GM12878 (cell line): ENCODE measurements around the gene TARBP1. TPM values are rescaled to one million over a fixed set of nuclear protein-coding genes. Genes with fewer than 3 reads are reported as not detected.

Experiments
- ATAC-seq: fragments of 200-7000 bp; cut with Tn5 transposase; 3 replicates; pipeline ENCODE4 v1.9.1; 2020; ENCODE audit warnings: mild to moderate bottlenecking, moderate library complexity
- BruUV-seq: library from RNA; stranded (reverse); fragments of 400-500 nt; replicated peaks from 2 replicates; lab custom pipeline; 2021; lab: Mats Ljungman, UMichigan
- CTCF ChIA-PET: fragments of 300-600 bp; sonication (Branson Sonifier 250); formaldehyde crosslinking; extraction: SDS; loops from one replicate; lab custom pipeline; 2021; ENCODE audit warnings: inconsistent platforms; lab: Yijun Ruan, JAX
- POLR2A ChIA-PET: fragments of 350-600 bp; formaldehyde crosslinking; extraction: SDS; loops from one replicate; lab custom pipeline; 2021; ENCODE audit warnings: inconsistent platforms; lab: Charles Lee
- RAD21 ChIA-PET: fragments of 300-600 bp; sonication (Branson Sonifier 250); formaldehyde crosslinking; loops from one replicate; lab custom pipeline; 2023; ENCODE audit warnings: antibody characterized with exemption; ENCODE audit not compliant: unreplicated experiment; lab: Charles Lee
- SMC1A ChIA-PET: fragments of 300-600 bp; sonication (Branson Sonifier 250); formaldehyde crosslinking; loops from one replicate; lab custom pipeline; 2023; ENCODE audit not compliant: unreplicated experiment, uncharacterized antibody; lab: Charles Lee
- DNase-seq: peaks from one replicate; pipeline ENCODE4 v3.0.0-alpha.2; 2011; ENCODE audit warnings: low read depth, low spot score
- FAIRE-seq: peaks from 3 replicates; lab custom pipeline; 2011; peaks lifted over from hg19 to GRCh38; lab: Jason Lieb, UNC
- H2AFZ ChIP-seq: 2 replicates; pipeline ENCODE4 v1.6.0; 2011; ENCODE audit warnings: low read depth, low read length, control low read depth; ENCODE audit not compliant: control insufficient read depth
- H3K27ac ChIP-seq: 2 replicates; pipeline ENCODE4 v1.5.1; 2011; ENCODE audit warnings: control low read depth; ENCODE audit not compliant: control insufficient read depth, insufficient read depth
- H3K27me3 ChIP-seq, 2 experiments: replicated peaks in 1 of 2; 2 replicates each; pipeline versions ENCODE4 v1.6.0 to v1.6.1; 2011; ENCODE audit warnings: low read length in 1 of 2; ENCODE audit not compliant: control insufficient read depth in 2 of 2, insufficient read depth in 2 of 2
- H3K36me3 ChIP-seq, 2 experiments: 2 replicates each; pipeline ENCODE4 v1.5.1; 2011; ENCODE audit warnings: low read length in 1 of 2; ENCODE audit not compliant: control insufficient read depth in 2 of 2, insufficient read depth in 2 of 2
- H3K4me1 ChIP-seq: 2 replicates; pipeline ENCODE4 v1.6.1; 2011; ENCODE audit warnings: mild to moderate bottlenecking, low read length, moderate library complexity, mixed read lengths; ENCODE audit not compliant: control insufficient read depth, insufficient read depth
- H3K4me2 ChIP-seq: 2 replicates; pipeline ENCODE4 v1.6.0; 2011; ENCODE audit warnings: control low read depth; ENCODE audit not compliant: control insufficient read depth, insufficient read depth
- H3K4me3 ChIP-seq: fragments of 200-600 bp; sonication (generic); 2 replicates; pipeline ENCODE4 v1.5.1; 2016
- H3K79me2 ChIP-seq: 2 replicates; pipeline ENCODE4 v1.6.0; 2011; ENCODE audit warnings: low read length; ENCODE audit not compliant: control insufficient read depth, insufficient read depth
- H3K9ac ChIP-seq: 2 replicates; pipeline ENCODE4 v1.8.0; 2011; ENCODE audit warnings: low read length, control low read depth, mixed read lengths; ENCODE audit not compliant: control insufficient read depth, insufficient read depth
- H3K9me3 ChIP-seq: replicated peaks from 3 replicates; pipeline ENCODE4 v1.5.1; 2011; ENCODE audit warnings: mild to moderate bottlenecking, low read length; ENCODE audit not compliant: control insufficient read depth, insufficient read depth
- H4K20me1 ChIP-seq: 2 replicates; pipeline ENCODE4 v1.6.0; 2011; ENCODE audit not compliant: control insufficient read depth, insufficient read depth
- BACH1 ChIP-seq: fragments of 450-650 bp; IDR thresholded peaks from 2 replicates; pipeline ENCODE4 v1.6.1; 2017; ENCODE audit warnings: mild to moderate bottlenecking, borderline replicate concordance
- BCL11A ChIP-seq: IDR thresholded peaks from 2 replicates; pipeline ENCODE4 v1.6.1; 2011; ENCODE audit warnings: low read depth, low read length
- BCL3 ChIP-seq: IDR thresholded peaks from 2 replicates; pipeline ENCODE4 v1.6.1; 2011; ENCODE audit warnings: borderline replicate concordance, low read depth, mild to moderate bottlenecking, moderate library complexity, low read length; ENCODE audit not compliant: insufficient read depth, poor library complexity, severe bottlenecking
- ESRRA ChIP-seq: IDR thresholded peaks from 2 replicates; pipeline ENCODE4 v1.6.1; 2012; ENCODE audit warnings: mild to moderate bottlenecking, low read length, improper control_type of control experiment
- IKZF1 ChIP-seq: fragments of 450-650 bp; conservative IDR thresholded peaks from 2 replicates; pipeline ENCODE4 v1.6.1; 2017; ENCODE audit warnings: antibody characterized with exemption, mild to moderate bottlenecking
- KLF5 ChIP-seq: fragments of 450-650 bp; IDR thresholded peaks from 2 replicates; pipeline ENCODE4 v1.6.1; 2014; ENCODE audit warnings: mild to moderate bottlenecking; ENCODE audit not compliant: partially characterized antibody
- MAX ChIP-seq: IDR thresholded peaks from 2 replicates; pipeline ENCODE4 v1.6.1; 2012; ENCODE audit warnings: low read depth, low read length, improper control_type of control experiment
- NR2F1 ChIP-seq: fragments of 450-650 bp; conservative IDR thresholded peaks from 2 replicates; pipeline ENCODE4 v1.6.1; 2017; ENCODE audit warnings: mild to moderate bottlenecking
- RELB ChIP-seq: fragments of 450-650 bp; IDR thresholded peaks from 2 replicates; pipeline ENCODE4 v1.6.1; 2017; ENCODE audit warnings: low read depth, mild to moderate bottlenecking, moderate library complexity
- TAF1 ChIP-seq: IDR thresholded peaks from 2 replicates; pipeline ENCODE4 v1.6.1; 2011; ENCODE audit warnings: mild to moderate bottlenecking, low read depth, low read length, borderline replicate concordance
- TCF3 ChIP-seq: IDR thresholded peaks from 2 replicates; pipeline ENCODE4 v1.6.1; 2012; ENCODE audit warnings: low read depth, mild to moderate bottlenecking, low read length, borderline replicate concordance; ENCODE audit not compliant: insufficient read depth
- ZNF622 ChIP-seq: fragments of 450-650 bp; IDR thresholded peaks from 2 replicates; pipeline ENCODE4 v1.6.1; 2017; ENCODE audit warnings: mild to moderate bottlenecking, inconsistent platforms
- WGBS: methylation state at CpG from one replicate; pipeline ENCODE4 v1.1.6; 2016; ENCODE audit warnings: low lambda C conversion rate; ENCODE audit not compliant: insufficient replicate concordance, insufficient coverage; ENCODE audit errors: missing lambda C conversion rate; 5-methylcytosine and 5-hydroxymethylcytosine counted together
- in situ Hi-C: fragments of 300-500 bp; cut with MboI; formaldehyde crosslinking; loops from 9 replicates; pipeline ENCODE4 v1.14.3; 2018; ENCODE audit warnings: mixed read lengths
- intact Hi-C: fragments of 100-400 bp; cut with micrococcal nuclease; formaldehyde crosslinking; loops from one replicate; pipeline ENCODE4 v1.14.2; 2022; ENCODE audit not compliant: unreplicated experiment
- polyA plus RNA-seq, 11 experiments: library from polyadenylated mRNA; depleted of rRNA in 4 of 11; unstranded in 6 of 11; stranded (reverse) in 5 of 11; fragments of >200 nt; fragmentation: Nextera tagmentation in 4 of 11; fragmentation: Illumina TruSeq in 1 of 11; extraction: Ambion mirVana in 4 of 11; extraction: Trizol in 1 of 11; gene quantifications; 1 replicate in 1 of 11; 2 replicates in 10 of 11; pipeline versions ENCODE4 v1.2.1 to v1.2.3, GENCODE V29; 2011 to 2016; ENCODE audit warnings: inconsistent platforms in 2 of 11, missing spikeins in 2 of 11, low read depth in 1 of 11
- total RNA-seq, 4 experiments: library from RNA; depleted of rRNA in 3 of 4; stranded (reverse); fragments of >200 nt in 3 of 4; fragmentation: Illumina TruSeq in 1 of 4; extraction: Trizol in 1 of 4; gene quantifications; 2 replicates each; pipeline versions ENCODE4 v1.2.1 to v1.2.3, GENCODE V29; 2013 to 2021
- TF ChIP-seq, protein P1 (sequence below): fragments of 450-650 bp; IDR thresholded peaks from 2 replicates; pipeline ENCODE4 v1.6.1; 2017; ENCODE audit warnings: mild to moderate bottlenecking
- TF ChIP-seq, protein P2 (sequence below): IDR thresholded peaks from 2 replicates; pipeline ENCODE4 v1.6.1; 2011; ENCODE audit warnings: low read depth, low read length, improper control_type of control experiment, borderline replicate concordance

The TARBP1 gene
- total and polyA plus RNA-seq, 10 of the 15 experiments (the other 5 are each of a cell fraction or from before 2014, with no cell fraction given) = 10.8 to 94.4 (median 35.3) TPM

DNA sequence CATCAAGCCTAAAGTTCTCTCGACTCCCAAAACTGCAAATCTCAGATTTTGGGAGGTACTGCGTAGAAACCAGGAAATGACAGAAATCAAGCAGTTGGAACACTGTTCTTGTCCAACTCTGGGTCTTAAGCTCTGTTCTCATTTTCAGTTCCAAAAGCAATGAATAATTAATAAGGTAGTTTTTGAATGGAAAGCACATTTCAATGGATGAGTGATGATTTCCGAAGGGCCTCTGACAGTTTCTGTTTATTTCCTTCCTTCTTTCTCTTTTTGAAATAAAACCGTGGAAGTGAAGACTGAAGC lies 20.9 kb upstream of the TARBP1 start (continued):
- TF ChIP-seq BCL11A (0 out of 2 replicates have a peak, but pooled peaks have one; percentile 1), BCL3 (peak; percentile 6), NR2F1 (no peak), MAX (no peak), BACH1 (no peak), TAF1 (no peak)

GRCh38 chr1:234499119-234499942 lies 20.4 kb upstream of the TARBP1 start:
- Histone ChIP-seq H3K27ac (peak overlapping the region; percentile 69), H4K20me1 (no peaks in the 10 kb centered on the region), H3K4me2 (peak overlapping the region; percentile 64), H3K27me3 (no peaks in the 10 kb centered on the region), H3K36me3 (no peaks in the 10 kb centered on the region), H3K79me2 (no peaks in the 10 kb centered on the region), H2AFZ (peak overlapping the region; percentile 76), H3K9me3 (peaks cover under 1% of the 10 kb centered on the region; the same call in 1 of the 3 replicates), H3K4me1 (peaks cover 45% of the 10 kb centered on the region), H3K4me3 (peak overlapping the region; percentile 14), H3K9ac (peak overlapping the region; percentile 43)
- intact Hi-C loops (loop anchor here (1.0 to 5.0 kb wide), 9 partner anchors 102 to 584 kb away; no protein-coding TSS in a partner anchor), in situ Hi-C loops (loop anchor here (5.0 kb wide), 4 partner anchors 108 to 583 kb away; no protein-coding TSS in a partner anchor)
- BruUV-seq = no TSS peak
- DNase-seq (no peak), FAIRE-seq (no peak), ATAC-seq (peak; percentile 77)
- 13% methylated on average over 27 of the region's 27 CpGs for WGBS
- ChIA-PET RAD21 (interaction anchor here (0.6 to 5.0 kb wide), 42 partner anchors 11 to 1004 kb away, joined by 3 to 64 read pairs (median 4); no protein-coding TSS in a partner anchor), CTCF (interaction anchor here (0.5 to 7.0 kb wide), 42 partner anchors 8 to 917 kb away, joined by 3 to 94 read pairs (median 4); partner anchors contain the start of gene IRF2BP2), SMC1A (interaction anchor here (0.8 to 4.4 kb wide), 44 partner anchors 9 to 917 kb away, joined by 3 to 52 read pairs (median 5); no protein-coding TSS in a partner anchor), POLR2A (interaction anchor here (1.1 to 2.6 kb wide), 6 partner anchors 21 to 585 kb away, joined by 3 to 10 read pairs (median 4); no protein-coding TSS in a partner anchor)
- TF ChIP-seq, protein P1, sequence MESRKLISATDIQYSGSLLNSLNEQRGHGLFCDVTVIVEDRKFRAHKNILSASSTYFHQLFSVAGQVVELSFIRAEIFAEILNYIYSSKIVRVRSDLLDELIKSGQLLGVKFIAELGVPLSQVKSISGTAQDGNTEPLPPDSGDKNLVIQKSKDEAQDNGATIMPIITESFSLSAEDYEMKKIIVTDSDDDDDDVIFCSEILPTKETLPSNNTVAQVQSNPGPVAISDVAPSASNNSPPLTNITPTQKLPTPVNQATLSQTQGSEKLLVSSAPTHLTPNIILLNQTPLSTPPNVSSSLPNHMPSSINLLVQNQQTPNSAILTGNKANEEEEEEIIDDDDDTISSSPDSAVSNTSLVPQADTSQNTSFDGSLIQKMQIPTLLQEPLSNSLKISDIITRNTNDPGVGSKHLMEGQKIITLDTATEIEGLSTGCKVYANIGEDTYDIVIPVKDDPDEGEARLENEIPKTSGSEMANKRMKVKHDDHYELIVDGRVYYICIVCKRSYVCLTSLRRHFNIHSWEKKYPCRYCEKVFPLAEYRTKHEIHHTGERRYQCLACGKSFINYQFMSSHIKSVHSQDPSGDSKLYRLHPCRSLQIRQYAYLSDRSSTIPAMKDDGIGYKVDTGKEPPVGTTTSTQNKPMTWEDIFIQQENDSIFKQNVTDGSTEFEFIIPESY = no peak
- TF ChIP-seq TAF1 (peak; percentile 2; the same call in 1 of the 2 replicates), TCF3 (no peak), KLF5 (no peak), ESRRA (no peak), ZNF622 (no peak), IKZF1 (peak; percentile 67), RELB (0 out of 2 replicates have a peak, but pooled peaks have one; percentile 13)
- TF ChIP-seq, protein P2, sequence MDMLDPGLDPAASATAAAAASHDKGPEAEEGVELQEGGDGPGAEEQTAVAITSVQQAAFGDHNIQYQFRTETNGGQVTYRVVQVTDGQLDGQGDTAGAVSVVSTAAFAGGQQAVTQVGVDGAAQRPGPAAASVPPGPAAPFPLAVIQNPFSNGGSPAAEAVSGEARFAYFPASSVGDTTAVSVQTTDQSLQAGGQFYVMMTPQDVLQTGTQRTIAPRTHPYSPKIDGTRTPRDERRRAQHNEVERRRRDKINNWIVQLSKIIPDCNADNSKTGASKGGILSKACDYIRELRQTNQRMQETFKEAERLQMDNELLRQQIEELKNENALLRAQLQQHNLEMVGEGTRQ = no peak
